PC-3 (cell line): ENCODE measurements around the gene SEC14L6.

Experiments used
- CTCF ChIP-seq: fragments of 300-600 bp; sonication (generic); conservative IDR thresholded peaks from 2 replicates; pipeline ENCODE4 v1.5.1; 2017; ENCODE audit warnings: antibody characterized with exemption, low read depth, mild to moderate bottlenecking, low read length
- EZH2 ChIP-seq: fragments of 300-600 bp; sonication (generic); IDR thresholded peaks from one replicate; pipeline ENCODE4 v1.6.1; 2017; ENCODE audit warnings: antibody characterized with exemption, mild to moderate bottlenecking, low read length; ENCODE audit not compliant: unreplicated experiment
- EZH2phosphoT487 ChIP-seq: fragments of 300-600 bp; sonication (generic); IDR thresholded peaks from 2 replicates; pipeline ENCODE4 v1.6.1; 2018; ENCODE audit warnings: mild to moderate bottlenecking, antibody characterized with exemption, low read length, borderline replicate concordance

DNA sequence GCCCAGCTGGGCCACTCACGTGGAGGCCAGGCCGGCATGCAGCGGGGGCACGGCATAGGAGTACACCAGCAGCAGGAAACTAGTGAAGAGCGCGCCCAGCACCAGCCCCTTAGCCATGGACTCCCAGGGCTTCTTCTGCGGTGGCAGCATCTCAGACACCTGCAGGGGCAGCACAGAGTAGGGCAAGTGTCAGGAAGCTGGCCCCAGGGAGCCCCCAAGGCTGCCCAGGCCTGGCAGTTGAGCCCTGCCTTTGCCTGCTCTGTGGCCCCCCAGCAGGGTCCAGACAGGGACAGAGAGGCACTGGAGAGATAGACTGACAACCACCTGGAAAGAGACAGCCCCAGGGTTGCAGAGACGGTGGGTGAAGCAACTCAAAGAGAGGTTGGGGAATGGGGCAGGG is 10.7 kb upstream of the SEC14L6 start:
- no peak for TF ChIP-seq CTCF
- no peak for TF ChIP-seq EZH2phosphoT487
- no peak for TF ChIP-seq EZH2
